NCI-H2227 (cell line): ENCODE data around the gene CRK.

Source experiments
- DNase-seq: peaks from one replicate; lab custom pipeline; 2025; ENCODE audit not compliant: unreplicated experiment; lab: John Stamatoyannopoulos, UW

CRK gene

GRCh38 chr17:1455797-1456599 lies at the start of gene CRK:
TSS of gene CRK (minus strand) at chr17:1456232. CDS start at chr17:1456117, 115 bp downstream.
- peak; percentile 96 for DNase-seq

DNA sequence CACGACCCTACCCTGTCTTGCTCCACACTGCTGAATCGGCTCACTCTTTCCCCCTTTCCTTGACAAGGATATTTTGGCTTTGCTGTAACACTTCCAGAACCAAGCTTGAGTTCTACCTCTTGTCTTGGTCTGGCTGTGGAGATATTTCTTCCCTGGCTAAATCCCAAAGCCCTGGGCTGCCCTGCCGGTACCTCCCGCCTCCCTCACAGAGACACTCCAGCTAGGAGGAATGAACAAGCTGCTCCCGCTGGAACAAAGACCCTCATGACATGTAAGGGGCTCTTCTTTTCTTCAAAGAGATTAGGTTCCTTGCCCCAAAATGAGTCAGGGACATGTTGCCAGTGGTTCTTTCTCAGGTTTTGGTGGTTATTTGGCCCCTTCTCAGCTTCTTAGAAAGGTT lies 49.6 kb upstream of the CRK start:
- no peak for DNase-seq

DNA sequence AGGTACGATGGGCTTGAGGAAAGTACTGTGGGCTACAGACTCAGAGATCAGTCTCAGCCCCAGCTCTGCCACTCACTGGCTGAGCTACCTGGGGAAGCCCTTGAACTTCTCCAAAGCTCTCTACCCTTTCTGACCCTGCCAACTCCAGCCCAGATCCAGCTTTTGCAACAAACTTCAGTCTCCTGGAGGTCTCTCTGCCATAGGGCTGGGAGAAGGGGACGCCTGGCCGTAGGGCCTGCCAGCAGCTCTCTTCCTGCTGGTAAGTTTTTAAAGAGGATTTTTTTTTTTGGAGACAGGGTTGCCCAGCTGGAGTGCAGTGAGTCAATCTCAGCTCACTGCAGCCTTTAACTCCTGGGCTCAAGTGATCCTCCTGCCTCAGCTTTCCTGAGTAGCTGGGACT lies 48.8 kb upstream of the CRK start:
- no peak for DNase-seq

DNA sequence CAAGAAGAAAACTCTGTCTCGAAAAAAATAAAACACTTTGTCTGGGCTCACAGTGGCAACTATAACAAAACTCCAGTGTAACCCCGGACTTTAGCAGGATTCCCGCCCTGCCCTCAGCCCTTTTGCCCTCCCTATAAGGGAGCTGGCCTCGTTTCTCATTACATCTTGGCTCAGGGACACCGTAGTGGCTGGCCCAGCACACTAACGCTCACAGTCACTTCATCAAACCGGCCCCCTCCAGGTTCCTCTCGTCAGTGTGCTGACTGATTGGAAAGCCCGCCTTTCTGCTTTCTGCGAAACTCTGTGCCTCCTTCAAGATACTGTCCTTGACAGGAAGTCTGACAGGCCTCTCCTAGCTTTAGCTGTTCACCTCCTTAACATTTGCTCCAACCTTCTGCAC lies 47.7 kb upstream of the CRK start:
- no peak for DNase-seq

DNA sequence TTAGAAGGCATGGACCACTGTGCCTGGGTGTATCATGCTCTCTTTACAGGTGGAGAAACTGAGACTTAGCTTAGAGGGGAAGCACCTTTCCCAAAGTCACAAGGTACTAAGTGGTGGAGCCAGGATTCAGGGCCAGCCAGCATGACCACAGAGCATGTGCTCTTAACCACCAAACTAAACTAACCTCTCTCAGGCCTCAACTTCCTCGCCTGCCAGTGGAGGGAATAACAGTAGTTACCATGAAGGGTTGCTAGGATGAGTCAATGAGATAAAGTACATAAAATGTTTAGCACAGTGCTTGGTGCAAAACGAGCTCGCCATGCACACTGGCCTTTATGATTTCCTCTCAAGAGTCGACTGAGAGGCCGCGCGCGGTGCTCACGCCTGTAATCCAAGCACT lies 42.8 kb upstream of the CRK start:
- no peak for DNase-seq

GRCh38 chr17:1498233-1498632 lies 42.2 kb upstream of the CRK start:
- DNase-seq = no peak

DNA sequence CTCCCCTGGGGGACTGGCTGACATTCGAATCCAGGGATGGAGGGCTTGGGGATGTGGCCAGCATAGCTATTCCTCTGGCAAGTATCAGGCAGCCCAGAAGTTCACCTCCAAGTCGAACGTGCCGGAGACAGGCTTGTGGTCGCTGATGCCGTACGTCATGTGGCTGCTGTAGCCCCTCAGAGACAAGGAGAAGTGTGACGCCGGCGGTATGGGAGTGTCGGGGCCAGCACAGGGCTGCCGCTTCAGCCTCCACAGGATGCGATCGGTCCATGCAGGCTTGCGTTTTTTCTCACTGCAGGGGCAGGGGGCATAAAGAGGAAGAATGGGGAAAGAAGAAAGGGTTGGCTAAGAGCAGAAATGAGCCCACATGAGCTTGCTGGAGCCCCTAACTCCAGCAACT lies 41.8 kb upstream of the CRK start:
- DNase-seq = no peak

- no peak for DNase-seq
These were observed 40.8 kb upstream of the CRK start for GRCh38 chr17:1496869-1497268.

DNA sequence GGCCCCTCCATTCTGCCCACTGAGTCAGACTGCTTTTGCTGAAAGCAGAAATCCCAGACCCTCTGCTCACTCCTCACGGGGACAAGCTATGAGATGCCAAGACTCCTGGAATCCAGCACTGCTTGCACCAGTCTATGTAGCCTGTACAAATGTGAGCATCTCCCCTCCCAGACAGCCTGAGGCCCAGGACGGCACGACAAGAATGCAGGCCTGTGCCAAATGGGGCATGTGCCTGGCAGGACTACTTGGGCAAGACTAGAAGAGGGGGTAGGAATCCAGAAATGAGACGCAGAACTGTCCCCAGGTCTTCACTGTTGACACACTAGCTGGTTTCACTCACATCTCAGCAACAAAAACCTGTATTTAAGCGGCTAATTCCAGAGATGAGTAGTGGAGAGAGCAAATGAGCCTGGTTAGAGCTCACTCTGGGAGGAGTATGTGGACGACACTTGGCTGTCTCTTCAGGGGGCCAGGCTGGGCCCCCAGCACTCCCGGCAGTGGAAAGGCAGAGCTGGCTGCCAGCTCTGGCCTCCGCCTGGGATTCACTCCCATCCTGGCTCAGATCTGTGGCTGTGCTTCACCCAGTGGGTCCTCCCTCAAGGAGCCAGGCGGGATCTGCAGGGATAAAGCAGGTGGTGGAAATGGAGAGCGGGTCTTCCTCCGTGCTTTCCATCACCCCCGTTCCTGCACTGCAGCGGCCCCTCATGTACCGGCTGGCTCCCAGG lies 39.4 kb upstream of the CRK start:
- no peak for DNase-seq

DNA sequence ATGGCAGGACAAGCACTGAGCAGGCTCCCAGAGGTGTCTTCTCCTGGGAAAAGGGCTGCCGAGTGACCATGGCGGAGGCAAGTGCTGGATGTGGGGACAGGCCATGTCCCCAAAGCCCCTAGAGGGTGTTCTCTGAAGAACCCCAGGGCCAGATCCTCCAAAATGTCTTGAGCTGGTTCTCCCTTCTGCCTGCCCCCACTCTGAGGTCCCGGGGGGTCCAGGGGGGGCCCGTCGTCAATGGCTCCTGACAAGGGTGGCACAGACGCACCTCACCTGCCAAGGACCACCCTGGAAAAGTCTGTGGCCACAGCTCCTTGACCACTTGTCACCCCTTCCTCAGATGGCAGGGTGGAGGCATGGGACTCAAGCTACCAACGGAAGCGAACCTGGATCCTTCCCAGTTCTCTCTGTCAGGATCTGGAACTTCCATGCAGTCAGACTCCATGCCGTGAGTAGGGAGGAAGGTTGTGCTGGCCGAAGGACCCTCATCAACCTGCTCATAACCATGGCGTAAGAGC lies 38.8 kb upstream of the CRK start:
- DNase-seq = no peak

DNA sequence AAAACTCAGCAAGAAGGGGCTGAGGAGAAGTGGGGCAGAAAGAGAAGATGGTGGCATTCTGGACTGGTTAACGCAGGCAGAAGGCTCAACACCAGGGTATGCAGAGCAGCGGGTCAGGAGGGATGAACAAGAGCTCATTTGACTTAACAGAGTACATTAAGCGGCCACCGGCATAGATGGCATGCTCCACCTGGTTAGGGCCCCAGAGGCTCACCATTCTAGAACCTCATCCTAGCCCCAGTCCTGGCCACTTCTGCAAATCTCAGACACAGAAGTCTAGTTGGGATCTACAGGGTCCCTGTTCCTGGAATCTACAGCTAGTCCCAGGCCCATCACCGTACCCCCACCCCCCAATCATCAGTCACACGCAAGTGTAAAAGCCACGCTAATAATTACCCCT lies 38.2 kb upstream of the CRK start:
- no peak for DNase-seq

DNA sequence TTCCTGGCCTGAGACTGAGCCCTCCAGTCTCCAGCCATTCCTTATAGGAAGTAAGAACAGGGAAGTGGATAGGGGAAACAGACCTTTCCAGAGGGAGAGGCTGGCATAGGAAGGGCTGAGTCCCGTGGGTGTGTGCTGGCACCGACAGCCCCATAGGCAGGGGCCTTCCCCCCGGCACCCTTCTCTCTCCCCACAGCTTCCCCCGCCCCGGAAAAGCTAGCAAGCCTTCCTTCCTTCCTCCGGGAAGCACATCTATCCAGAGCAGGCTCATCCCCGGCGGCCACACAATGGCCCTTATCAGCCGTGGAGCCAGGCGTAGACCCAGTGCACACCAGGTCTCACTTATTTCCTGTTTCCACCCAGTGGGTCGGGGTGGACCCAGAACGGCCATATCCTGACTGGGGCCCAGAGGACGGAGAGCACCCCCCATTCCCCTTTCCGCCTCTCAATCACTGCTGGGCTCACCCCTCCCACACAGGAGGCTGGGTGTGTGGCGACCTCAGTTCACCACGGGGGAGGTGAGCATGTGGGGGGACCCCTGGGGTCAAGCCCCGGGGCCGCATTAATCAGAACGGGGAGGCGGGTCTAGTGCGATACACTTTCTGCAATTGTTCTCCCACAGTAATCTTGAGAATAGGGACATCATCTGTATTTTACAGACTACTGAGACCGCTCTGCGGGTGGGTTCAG lies 37.4 kb upstream of the CRK start:
- DNase-seq = no peak

DNA sequence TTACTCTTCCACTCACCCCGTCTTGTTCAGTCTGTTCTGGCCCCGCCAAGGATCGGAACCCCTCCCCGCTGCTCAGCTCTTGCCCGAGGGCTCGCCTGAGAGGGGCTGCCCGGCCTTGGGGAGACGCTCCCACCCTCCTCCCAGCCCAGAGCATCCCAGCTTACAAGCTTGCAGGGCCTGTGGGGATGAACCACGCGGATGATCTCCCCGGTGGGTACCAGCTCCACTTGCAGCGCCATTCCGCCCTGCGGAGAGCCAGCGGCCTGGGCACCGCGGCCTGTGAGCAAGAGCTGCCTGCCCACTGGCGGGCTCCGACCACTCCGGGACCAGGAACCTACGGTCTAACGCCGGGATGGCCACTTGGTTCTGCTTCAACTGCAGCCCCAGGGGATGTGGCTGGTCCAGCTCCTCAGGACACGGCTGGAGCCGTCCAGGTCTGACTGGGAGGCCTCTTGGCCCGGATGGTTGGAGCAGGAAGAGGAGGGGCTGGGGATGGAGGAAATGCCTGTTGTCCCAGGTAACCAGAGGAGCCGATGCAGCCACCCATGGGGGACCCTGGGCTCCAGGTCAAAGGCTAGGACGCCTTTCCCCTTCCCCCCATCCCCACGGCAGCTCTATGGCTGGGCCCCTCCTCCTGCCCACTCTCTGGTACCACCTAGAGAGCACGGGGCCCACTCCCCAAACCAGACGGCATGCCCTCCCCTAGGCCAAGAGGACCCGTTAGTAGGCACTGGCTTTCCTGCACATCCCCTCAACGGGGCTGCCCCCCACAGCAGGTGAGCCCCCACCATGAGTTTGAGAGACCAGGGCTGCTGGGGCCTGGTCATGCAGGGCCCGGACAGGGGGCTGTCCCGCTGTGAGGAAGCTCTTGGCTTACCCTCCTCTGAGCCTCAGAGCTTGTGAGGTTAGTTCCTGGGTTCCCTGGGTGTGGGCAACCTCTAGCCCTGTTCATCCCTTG lies 36.5 kb upstream of the CRK start, which contains the start of gene MYO1C:
Gene MYO1C, minus strand, starts transcription at position 438 of the 958 bp plus-strand sequence. Its CDS starts 199 bp downstream, at position 239.
- DNase-seq = peak; percentile 10

GRCh38 chr17:1491443-1492248 lies 35.6 kb upstream of the CRK start:
- DNase-seq = peak; percentile 58

- DNase-seq = peak; percentile 67
These were observed 34.8 kb upstream of the CRK start for GRCh38 chr17:1490643-1491442.

DNA sequence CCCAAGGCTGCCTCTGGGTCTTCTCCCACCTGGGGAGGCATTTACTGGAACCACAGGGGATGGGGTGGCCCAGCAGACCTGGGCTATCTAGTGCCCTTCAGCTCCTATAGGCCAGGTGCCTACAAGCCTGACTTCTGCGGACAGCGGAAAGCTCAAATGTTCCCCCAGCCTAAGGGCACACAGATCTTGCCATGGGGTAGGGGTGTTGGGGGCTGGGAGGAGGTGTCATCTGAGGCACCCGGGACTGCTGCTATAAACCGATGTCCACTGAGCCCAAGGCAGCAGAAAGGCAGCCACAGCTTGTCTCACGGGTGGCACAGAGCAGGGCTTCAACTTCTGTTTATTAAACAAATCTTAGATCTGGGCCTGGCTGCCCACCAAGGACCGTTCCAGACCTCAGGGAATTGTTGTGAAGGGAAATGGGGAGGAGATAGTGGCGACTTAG lies 32.8 kb upstream of the CRK start:
- DNase-seq = no peak

- DNase-seq = peak; percentile 90
These were observed 32.1 kb upstream of the CRK start for GRCh38 chr17:1487939-1488825.
